ENCODE measurements around the gene GADD45A.
"Not testable (repeated sequence)": the region's sequence is repeated elsewhere in the genome, so short reads cannot be mapped to it uniquely, and the experiment has no call there.

GADD45A gene, protein sequence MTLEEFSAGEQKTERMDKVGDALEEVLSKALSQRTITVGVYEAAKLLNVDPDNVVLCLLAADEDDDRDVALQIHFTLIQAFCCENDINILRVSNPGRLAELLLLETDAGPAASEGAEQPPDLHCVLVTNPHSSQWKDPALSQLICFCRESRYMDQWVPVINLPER

GRCh38 chr1:67685067-67685557 lies at the start of gene GADD45A:
Gene GADD45A, plus strand, starts transcription at chr1:67685201. Its CDS starts 294 bp downstream, at chr1:67685495.
- DNase-seq = peak; percentile 93

GRCh38 chr1:67636146-67636545 lies 48.9 kb upstream of the GADD45A start:
- DNase-seq = no peak

DNA sequence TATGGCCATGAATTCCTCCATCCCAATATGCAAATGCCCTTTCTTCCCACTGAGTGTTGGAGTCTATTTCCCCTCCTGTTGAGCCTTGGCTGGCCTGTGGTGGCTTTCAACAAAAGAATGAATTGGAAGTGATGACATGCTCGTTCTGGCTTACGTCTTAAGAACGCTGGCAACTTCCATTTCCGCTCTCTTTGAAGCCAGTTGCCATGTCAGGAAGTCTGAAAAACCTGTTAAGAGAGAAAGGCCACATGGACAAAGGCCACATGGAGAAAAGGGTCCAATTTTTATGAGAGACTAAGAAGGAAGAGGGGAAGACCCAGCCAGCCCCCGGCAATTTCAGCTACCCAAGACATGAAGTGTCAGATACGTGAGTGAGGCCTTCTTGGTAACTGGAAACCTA lies 45.6 kb upstream of the GADD45A start:
- no peak for DNase-seq

- DNase-seq = no peak
These were observed 42.4 kb upstream of the GADD45A start for GRCh38 chr1:67642629-67643028.

DNA sequence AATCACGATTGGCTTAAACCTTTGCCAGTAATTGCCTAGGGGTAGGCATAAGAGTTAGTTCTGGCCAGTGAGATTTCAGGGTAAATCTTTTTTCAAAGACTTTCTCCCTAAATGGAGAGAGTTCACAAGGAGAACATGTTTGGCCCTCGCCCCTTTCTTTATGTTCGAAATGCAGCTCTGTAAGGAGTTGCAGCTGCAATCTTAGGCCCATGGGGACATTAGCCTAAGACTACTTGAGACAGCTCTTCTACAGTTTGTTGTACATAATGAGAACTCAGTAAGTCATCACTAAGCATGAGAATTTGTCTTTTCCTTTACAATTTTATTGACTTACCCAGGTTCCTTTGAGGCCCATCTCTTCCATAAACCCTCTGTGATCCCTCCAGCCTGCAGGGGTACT lies 40.4 kb upstream of the GADD45A start:
- no peak for DNase-seq

- no peak for DNase-seq
These were observed 39.4 kb upstream of the GADD45A start for GRCh38 chr1:67645495-67646144.

DNA sequence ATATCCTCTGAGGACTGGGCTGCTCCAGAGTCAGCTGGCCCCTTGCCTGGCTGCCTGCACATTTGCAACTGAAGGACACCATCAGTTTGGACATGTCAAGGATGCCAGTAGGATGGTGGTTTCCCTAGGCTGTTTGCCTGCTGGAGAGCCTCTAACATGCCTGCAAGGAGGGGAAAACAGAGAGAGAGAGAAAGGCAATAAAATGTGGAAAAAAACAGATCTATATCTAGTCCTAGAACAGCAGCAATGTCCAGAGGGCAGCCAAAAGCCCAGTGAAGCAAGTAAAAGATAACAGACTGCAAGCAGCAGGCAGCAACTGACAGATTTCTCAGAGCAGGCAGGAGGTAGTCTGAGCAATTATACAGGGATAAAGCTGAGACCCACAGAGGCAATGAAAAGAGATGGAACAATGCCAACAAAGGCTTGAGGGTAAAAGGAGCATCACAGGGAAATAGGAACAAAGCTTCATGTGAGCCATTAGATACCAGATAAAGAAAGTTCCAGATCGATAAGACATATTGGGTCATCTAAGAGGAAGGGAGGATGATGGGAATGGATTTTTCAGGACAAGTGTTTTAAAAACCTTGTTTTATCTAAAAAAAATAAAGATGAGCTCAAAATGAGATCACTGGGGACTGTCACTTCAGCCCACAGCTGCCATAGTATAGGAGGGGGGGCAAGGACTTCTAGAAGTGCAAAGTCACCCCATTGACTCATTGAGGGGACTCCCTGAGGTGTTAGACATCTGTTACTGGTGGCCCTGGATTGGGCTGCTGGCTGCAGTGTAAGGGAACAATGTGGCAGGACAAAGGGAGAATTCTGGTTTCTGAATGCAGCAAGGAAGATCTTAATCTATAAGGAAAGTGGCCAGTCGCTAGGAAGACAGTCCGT lies 38.6 kb upstream of the GADD45A start:
- DNase-seq = no peak

DNA sequence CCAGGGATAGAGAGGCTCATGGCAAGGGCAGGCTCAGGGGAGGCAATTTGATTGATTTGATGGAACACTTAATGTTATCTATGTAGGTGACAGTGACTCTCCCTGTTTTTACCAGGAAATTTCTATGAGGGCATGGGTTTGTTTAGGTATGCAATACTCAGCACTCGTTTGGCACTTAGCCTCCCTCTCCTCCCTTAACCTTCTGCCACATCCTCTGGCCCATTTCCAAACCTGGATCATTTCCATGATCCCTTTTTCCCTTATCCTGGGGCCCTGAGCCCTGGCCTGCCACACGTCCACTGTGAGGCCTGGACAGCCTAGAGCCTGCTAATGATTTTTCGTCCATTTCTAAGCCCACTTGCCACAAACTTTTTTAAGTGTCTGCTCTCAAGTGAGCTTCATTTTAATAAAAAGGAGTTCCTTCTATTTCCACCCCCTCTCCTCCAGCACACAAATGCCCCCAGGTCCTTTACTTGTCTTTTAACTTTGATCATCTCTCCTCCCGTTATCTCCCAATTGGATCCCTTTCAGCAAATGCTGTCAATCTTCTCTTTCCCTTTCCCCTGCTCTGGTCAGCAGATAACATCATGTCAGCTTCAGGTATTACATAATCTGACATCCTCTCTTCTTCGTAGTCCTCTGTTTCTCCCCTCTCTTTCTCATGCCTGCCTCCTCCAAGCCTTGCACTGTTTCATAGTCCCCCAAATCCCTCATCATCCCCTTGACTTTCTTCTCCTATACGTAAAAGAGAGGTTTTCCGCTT lies 37.8 kb upstream of the GADD45A start:
- no peak for DNase-seq

DNA sequence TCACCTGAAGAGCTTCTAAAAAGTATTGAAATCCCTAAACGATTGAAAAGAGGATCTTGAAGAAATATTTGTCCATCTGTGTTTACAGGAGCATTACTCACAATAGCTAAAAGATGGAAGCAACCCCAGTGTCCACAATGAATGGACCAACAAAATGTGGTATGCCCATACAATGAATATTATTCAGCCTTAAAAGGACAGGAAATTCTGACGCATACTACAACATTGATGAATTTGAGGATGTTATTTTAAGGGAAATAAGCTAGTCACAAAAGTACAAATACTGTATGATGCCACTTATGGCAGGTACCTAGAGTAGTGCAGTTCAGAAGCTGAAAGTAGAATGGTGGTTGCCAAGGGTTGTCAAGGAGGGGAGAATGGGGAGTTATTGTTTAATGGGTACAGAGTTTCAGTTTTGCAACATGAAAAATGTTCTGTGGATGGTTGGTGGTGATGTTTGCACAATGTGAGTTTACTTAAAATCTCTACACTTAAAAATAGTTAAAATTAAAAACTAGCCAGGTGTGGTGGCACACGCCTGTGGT lies 37.1 kb upstream of the GADD45A start:
- no peak for DNase-seq

- no peak for DNase-seq
These were observed 36.2 kb upstream of the GADD45A start for GRCh38 chr1:67648582-67649326.

DNA sequence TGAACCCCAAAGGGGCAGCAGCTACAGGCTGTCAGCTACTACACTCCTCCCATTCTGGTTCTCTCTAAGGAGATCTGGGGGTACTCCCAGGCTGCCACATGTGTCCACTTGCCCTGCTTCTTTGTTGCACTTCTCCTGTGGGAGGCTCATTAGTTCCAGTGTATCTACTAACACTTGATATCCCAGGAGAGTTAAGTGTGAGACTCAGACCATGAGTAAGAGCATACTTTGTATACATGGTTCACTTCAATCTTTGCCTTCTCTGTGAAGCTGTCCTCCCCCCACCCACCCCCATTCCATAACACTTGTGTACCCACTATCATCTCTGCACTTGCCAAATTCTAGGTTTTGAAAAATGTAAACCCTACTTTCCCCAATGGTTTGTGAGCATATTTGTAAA lies 34.9 kb upstream of the GADD45A start:
- no peak for DNase-seq

DNA sequence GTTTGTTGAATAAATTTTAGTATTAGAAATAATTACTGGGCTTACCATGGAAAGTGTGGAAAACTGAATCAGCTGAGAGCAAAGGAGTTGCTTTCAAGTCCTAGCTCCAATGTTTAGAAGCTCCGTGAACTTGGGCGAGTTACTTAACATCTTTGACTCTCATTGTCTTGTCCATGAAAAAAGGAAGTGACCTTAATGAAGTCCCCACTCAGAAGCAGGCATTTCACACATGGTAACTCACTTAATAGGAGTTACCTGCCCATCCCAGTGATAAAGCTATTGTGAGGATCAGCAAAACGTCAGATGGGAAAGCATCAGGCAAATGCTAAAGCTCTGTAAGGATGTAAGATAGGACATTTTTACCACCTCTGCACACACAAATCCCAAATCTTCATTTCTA lies 34.0 kb upstream of the GADD45A start:
- DNase-seq = no peak

DNA sequence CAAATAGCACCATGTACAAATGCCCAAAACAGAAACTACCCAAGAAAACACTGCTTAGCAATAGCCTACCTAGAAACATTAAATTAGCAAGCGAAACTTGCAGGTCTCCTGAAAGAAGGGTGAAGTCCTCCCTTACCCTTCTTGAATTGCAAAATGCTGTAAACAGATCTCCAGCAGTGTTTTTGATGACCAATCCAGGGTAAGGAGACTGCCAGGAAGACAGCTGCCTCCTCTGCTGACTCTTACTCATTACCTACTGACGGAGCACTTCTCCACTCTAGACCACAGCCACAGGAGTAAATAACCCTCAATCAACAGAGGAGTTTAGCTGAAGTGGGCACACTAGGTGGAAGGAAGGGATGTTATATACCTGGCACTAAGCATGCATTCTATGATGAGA lies 32.2 kb upstream of the GADD45A start:
- DNase-seq = no peak

- no peak for DNase-seq
These were observed 31.7 kb upstream of the GADD45A start for GRCh38 chr1:67653304-67653703.

DNA sequence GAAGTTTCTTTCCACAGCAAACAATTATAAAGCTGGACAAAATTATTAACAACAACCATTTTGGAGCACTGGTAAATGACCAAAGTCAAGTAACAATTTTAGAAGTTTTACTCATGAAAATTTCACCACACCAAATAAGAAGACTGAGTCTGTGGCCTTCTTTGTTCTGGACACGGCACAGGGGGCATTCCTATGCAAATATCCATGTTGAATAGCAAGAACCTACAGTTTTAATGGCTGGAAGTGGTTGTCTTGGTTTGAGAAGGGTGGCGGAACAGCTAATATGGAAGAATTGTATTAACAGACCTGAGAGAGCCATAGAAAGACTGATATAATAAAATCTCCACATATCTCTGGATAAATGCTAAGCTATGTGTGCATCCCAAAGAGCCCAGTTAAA lies 29.4 kb upstream of the GADD45A start:
- DNase-seq = no peak

DNA sequence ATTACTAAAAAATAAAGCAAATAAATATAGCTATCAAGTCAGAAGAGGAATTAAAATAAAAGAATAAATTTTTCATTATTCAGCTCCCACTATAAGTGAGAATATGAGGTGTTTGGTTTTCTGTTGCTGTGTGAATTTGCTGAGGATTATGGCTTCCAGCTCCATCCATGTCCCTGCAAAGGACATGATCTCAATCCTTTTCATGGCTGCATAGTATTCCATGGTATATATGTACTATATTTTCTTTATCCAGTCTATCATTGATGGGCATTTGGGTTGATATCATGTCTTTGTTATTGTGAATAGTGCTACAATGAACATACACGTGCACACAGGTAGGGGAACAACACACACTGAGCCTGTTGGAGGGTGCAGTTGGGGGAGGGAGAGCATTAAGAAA lies 27.8 kb upstream of the GADD45A start:
- not testable (repeated sequence) for DNase-seq

DNA sequence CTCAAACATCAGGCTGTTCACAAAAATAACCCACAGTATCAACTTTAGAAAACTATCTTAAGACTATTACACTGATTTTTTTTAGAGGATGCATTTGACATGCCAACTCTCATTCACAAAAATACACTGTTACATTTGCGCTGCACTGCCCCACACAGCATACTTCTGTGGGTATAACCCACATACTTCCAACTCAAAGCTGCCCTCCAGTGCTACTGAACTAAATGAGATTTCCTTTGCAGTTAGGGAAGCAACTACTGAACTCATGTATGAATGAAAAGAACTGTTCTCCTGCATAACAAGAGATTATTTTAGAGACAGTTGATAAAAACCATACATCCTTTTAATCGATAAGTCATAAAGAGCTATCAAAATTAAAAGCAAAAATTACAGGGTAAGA lies 25.8 kb upstream of the GADD45A start:
- no peak for DNase-seq

DNA sequence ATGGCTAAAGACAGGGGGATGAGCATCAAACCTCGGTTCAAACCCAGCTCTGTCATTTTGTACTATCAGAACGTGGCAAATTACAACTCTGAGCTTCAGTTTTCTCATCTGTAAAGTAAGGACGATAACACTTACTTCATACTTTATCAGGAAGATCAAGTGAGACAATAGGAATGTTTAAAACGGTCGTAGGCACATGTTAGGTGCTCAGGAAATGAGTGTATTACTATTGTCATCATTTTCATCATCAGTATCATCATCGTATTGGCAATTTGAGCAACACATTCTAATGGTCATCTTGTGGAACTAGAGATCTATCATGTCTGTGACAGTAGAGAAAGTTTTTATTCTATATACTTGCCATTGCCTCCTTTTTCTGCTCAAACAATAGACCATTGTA lies 22.1 kb upstream of the GADD45A start:
- no peak for DNase-seq

DNA sequence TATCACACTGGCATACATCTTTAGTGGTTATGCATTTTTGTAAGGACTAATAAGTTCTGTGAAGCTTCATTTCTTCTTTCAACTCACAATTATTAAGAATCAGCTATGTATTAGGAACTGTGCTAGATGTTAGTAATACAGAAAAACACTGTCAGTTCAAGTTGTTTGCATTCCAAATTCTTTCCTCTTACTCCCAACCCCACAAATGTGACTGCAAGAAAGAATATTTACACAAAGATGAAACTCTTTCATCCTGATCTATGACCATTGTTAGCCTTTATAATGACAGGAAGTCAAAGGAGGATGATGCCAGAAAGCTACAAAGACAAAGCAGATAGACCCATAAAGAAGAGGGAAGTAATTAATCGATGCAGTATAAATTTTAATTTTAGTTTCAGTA lies 21.0 kb upstream of the GADD45A start:
- no peak for DNase-seq

GRCh38 chr1:67665307-67665706 lies 19.7 kb upstream of the GADD45A start:
- DNase-seq = not testable (repeated sequence)

- DNase-seq = no peak
These were observed 18.4 kb upstream of the GADD45A start for GRCh38 chr1:67666636-67667035.

GRCh38 chr1:67668660-67669059 lies 16.3 kb upstream of the GADD45A start:
- DNase-seq = no peak

Data from CD4-positive, alpha-beta T cell treated with Interleukin-17A for 4 hours (primary cell).